Stimulated activated naive CD4-positive, alpha-beta T cell treated with Interleukin-2 at 50 U/mL for 16 hours (primary cell): ENCODE data around the gene WDR41.
"Not testable (repeated sequence)": the region's sequence is repeated elsewhere in the genome, so short reads cannot be mapped to it uniquely, and the experiment has no call there.

Experiments
- DNase-seq: peaks from one replicate; lab custom pipeline; 2025; lab: John Stamatoyannopoulos, UW

The WDR41 gene

GRCh38 chr5:77491783-77492652 is at the start of gene WDR41:
TSS of gene WDR41 (minus strand) at chr5:77492316. CDS start at chr5:77492220, 96 bp downstream.
- DNase-seq = peak; percentile 88

GRCh38 chr5:77531297-77531696 is 39.2 kb upstream of the WDR41 start:
- DNase-seq = no peak

GRCh38 chr5:77518304-77518703 is 26.2 kb upstream of the WDR41 start:
- DNase-seq = no peak

- no peak for DNase-seq
Observed at GRCh38 chr5:77514457-77514856, 22.3 kb upstream of the WDR41 start.

GRCh38 chr5:77513321-77513720 is 21.2 kb upstream of the WDR41 start:
- DNase-seq = no peak

- not testable (repeated sequence) for DNase-seq
Observed at GRCh38 chr5:77501132-77501531, 9.0 kb upstream of the WDR41 start.

- no peak for DNase-seq
Observed at GRCh38 chr5:77499973-77500372, 7.9 kb upstream of the WDR41 start.

- no peak for DNase-seq
Observed at GRCh38 chr5:77499441-77499840, 7.3 kb upstream of the WDR41 start.

- DNase-seq = no peak
Observed at GRCh38 chr5:77498952-77499351, 6.8 kb upstream of the WDR41 start.

- no peak for DNase-seq
Observed at GRCh38 chr5:77494935-77495334, 2.8 kb upstream of the WDR41 start.

- DNase-seq = no peak
Observed at GRCh38 chr5:77492653-77493000, 511 bp upstream of the WDR41 start.

GRCh38 chr5:77490741-77491344 is 1.3 kb downstream of the WDR41 start:
- not testable (repeated sequence) for DNase-seq

GRCh38 chr5:77486344-77486962 is 5.7 kb downstream of the WDR41 start:
- DNase-seq = no peak

GRCh38 chr5:77483682-77484081 is 8.4 kb downstream of the WDR41 start:
- DNase-seq = no peak

GRCh38 chr5:77475041-77475440 is 17.1 kb downstream of the WDR41 start:
- DNase-seq = not testable (repeated sequence)

- DNase-seq = not testable (repeated sequence)
Observed at GRCh38 chr5:77468875-77469274, 23.2 kb downstream of the WDR41 start.

GRCh38 chr5:77463905-77464304 is 28.2 kb downstream of the WDR41 start:
- DNase-seq = no peak

- no peak for DNase-seq
Observed at GRCh38 chr5:77461287-77461686, 30.8 kb downstream of the WDR41 start.

GRCh38 chr5:77454123-77454522 is 38.0 kb downstream of the WDR41 start:
- no peak for DNase-seq

- no peak for DNase-seq
Observed at GRCh38 chr5:77452351-77452750, 39.8 kb downstream of the WDR41 start.

GRCh38 chr5:77449981-77450380 is 42.1 kb downstream of the WDR41 start:
- no peak for DNase-seq

- no peak for DNase-seq
Observed at GRCh38 chr5:77449277-77449676, 42.8 kb downstream of the WDR41 start.

- DNase-seq = no peak
Observed at GRCh38 chr5:77448831-77449230, 43.3 kb downstream of the WDR41 start.
